ENCODE measurements around the gene LMX1B.

The LMX1B gene

GRCh38 chr9:126615791-126616447 is 2.2 kb downstream of the LMX1B start:
- Histone ChIP-seq H3K9ac (ENCODE audit: low read length) (no peak overlapping the region), H3K27ac (ENCODE audit: low read depth, low read length) (no peak overlapping the region), H3K27me3 (ENCODE audit: low read length) (no peaks in the 10 kb centered on the region), H3K4me3 (ENCODE audit: insufficient read depth, low read length, poor library complexity, severe bottlenecking) (no peak overlapping the region), H3K79me2 (ENCODE audit: insufficient read depth, low read length) (no peaks in the 10 kb centered on the region), H3K4me2 (ENCODE audit: low read depth, low read length, poor library complexity, severe bottlenecking) (no peak overlapping the region), H3K9me3 (ENCODE audit: insufficient read depth, low read length) (no peaks in the 10 kb centered on the region), H4K20me1 (ENCODE audit: low read depth, low read length) (no peaks in the 10 kb centered on the region), H3K36me3 (ENCODE audit: low read length) (no peaks in the 10 kb centered on the region), H2AFZ (ENCODE audit: low read depth, low read length, severe bottlenecking) (no peak overlapping the region), H3K9me2 (replicated peaks; ENCODE audit: insufficient read depth, low read length) (no peaks in the 10 kb centered on the region), H3F3A (ENCODE audit: insufficient read depth) (no peaks in the 10 kb centered on the region)
- TF ChIP-seq CTCF (IDR thresholded peaks at IDR 0.05; ENCODE audit: insufficient read depth, low read length, poor library complexity, severe bottlenecking) (no peak), EZH2phosphoT487 (conservative IDR thresholded peaks at IDR 0.05; ENCODE audit: low read length) (no peak)

GRCh38 chr9:126616521-126616976 is 2.8 kb downstream of the LMX1B start:
- H3K36me3 ChIP-seq (ENCODE audit: low read length) = no peaks in the 10 kb centered on the region
- H3K79me2 ChIP-seq (ENCODE audit: insufficient read depth, low read length) = no peaks in the 10 kb centered on the region
- no peak overlapping the region for H3K4me3 ChIP-seq (ENCODE audit: insufficient read depth, low read length, poor library complexity, severe bottlenecking)
- H3F3A ChIP-seq (ENCODE audit: insufficient read depth) = no peaks in the 10 kb centered on the region
- no peaks in the 10 kb centered on the region for H3K9me2 ChIP-seq (replicated peaks; ENCODE audit: insufficient read depth, low read length)
- no peaks in the 10 kb centered on the region for H3K9me3 ChIP-seq (ENCODE audit: insufficient read depth, low read length)
- no peak for TF ChIP-seq EZH2phosphoT487 (conservative IDR thresholded peaks at IDR 0.05; ENCODE audit: low read length)
- no peak for TF ChIP-seq CTCF (IDR thresholded peaks at IDR 0.05; ENCODE audit: insufficient read depth, low read length, poor library complexity, severe bottlenecking)
- H3K27me3 ChIP-seq (ENCODE audit: low read length) = no peaks in the 10 kb centered on the region
- H3K27ac ChIP-seq (ENCODE audit: low read depth, low read length) = no peak overlapping the region
- H2AFZ ChIP-seq (ENCODE audit: low read depth, low read length, severe bottlenecking) = no peak overlapping the region
- no peaks in the 10 kb centered on the region for H4K20me1 ChIP-seq (ENCODE audit: low read depth, low read length)
- no peak overlapping the region for H3K4me2 ChIP-seq (ENCODE audit: low read depth, low read length, poor library complexity, severe bottlenecking)
- H3K9ac ChIP-seq (ENCODE audit: low read length) = no peak overlapping the region

GRCh38 chr9:126617003-126617822 is 3.5 kb downstream of the LMX1B start:
- H3K9me2 ChIP-seq (replicated peaks; ENCODE audit: insufficient read depth, low read length) = no peaks in the 10 kb centered on the region
- no peaks in the 10 kb centered on the region for H3K79me2 ChIP-seq (ENCODE audit: insufficient read depth, low read length)
- no peak overlapping the region for H2AFZ ChIP-seq (ENCODE audit: low read depth, low read length, severe bottlenecking)
- H3K27me3 ChIP-seq (ENCODE audit: low read length) = no peaks in the 10 kb centered on the region
- H3F3A ChIP-seq (ENCODE audit: insufficient read depth) = no peaks in the 10 kb centered on the region
- H3K4me3 ChIP-seq (ENCODE audit: insufficient read depth, low read length, poor library complexity, severe bottlenecking) = no peak overlapping the region
- H3K36me3 ChIP-seq (ENCODE audit: low read length) = no peaks in the 10 kb centered on the region
- no peaks in the 10 kb centered on the region for H3K9me3 ChIP-seq (ENCODE audit: insufficient read depth, low read length)
- no peak overlapping the region for H3K27ac ChIP-seq (ENCODE audit: low read depth, low read length)
- no peaks in the 10 kb centered on the region for H4K20me1 ChIP-seq (ENCODE audit: low read depth, low read length)
- H3K4me2 ChIP-seq (ENCODE audit: low read depth, low read length, poor library complexity, severe bottlenecking) = no peak overlapping the region
- TF ChIP-seq CTCF (IDR thresholded peaks at IDR 0.05; ENCODE audit: insufficient read depth, low read length, poor library complexity, severe bottlenecking) = no peak
- TF ChIP-seq EZH2phosphoT487 (conservative IDR thresholded peaks at IDR 0.05; ENCODE audit: low read length) = no peak
- no peak overlapping the region for H3K9ac ChIP-seq (ENCODE audit: low read length)

Data from SU-DHL-6 (cell line).